Measurements from ENCODE around the gene NRROS. TPM values are rescaled to one million over a fixed set of nuclear protein-coding genes. Genes with fewer than 3 reads are reported as not detected.

Gene NRROS
- total and polyA plus RNA-seq, 5 donors from 2014 or later, result 2.5 to 18.3 (median 4.3) TPM

DNA sequence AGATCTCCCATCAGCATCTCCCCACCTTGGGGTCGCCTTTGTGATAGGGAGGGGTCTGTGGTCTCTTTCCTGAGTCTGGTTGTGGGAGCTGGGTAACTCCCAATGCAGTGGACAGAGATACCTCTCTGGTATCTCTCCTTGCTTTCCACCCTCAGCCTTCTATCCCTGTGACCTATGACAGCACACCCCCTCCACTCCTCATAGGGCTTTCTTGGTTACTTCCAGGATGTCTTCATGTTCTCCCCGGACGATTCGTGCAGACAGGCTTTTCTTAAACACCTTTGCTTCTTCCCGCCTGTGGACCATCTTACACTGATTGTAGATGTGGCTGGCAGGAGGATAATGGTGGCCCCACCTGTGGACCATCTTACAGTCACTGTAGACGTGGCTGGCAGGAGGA lies 14.2 kb upstream of the NRROS start:
- Histone ChIP-seq H3K9me3 (ENCODE audit: control insufficient read depth in 2 of 2, low read length in 2 of 2) (no peaks in the 10 kb centered on the region), H3K4me1 (ENCODE audit: control insufficient read depth, insufficient read depth, low read length, poor library complexity, severe bottlenecking) (peaks cover 14% of the 10 kb centered on the region), H3K36me3 (ENCODE audit: control insufficient read depth, insufficient read depth, low read length) (no peaks in the 10 kb centered on the region), H3K27ac (ENCODE audit: insufficient read depth, low read length, poor library complexity, severe bottlenecking) (no peak overlapping the region), H3K4me3 (ENCODE audit: low read depth, low read length) (no peak overlapping the region), H3K27me3 (ENCODE audit: control insufficient read depth, insufficient read depth, low read length) (no peaks in the 10 kb centered on the region)
- peak overlapping the region in 2 of 4 donors; percentile 74 to 77 for H3K4me3 Mint-ChIP-seq
- H3K27me3 Mint-ChIP-seq, result no peaks in the 10 kb centered on the region
- ATAC-seq (ENCODE audit: low read depth in 2 of 2) (no peak), DNase-seq (no peak)
- H3K9me3 Mint-ChIP-seq, result no peaks in the 10 kb centered on the region
- H3K4me1 Mint-ChIP-seq, result peaks cover 13 to 33% (median 22%) of the 10 kb centered on the region in 4 donors
- no peaks in the 10 kb centered on the region for H3K36me3 Mint-ChIP-seq
- peak overlapping the region in 1 of 3 donors; percentile 83 for H3K27ac Mint-ChIP-seq

DNA sequence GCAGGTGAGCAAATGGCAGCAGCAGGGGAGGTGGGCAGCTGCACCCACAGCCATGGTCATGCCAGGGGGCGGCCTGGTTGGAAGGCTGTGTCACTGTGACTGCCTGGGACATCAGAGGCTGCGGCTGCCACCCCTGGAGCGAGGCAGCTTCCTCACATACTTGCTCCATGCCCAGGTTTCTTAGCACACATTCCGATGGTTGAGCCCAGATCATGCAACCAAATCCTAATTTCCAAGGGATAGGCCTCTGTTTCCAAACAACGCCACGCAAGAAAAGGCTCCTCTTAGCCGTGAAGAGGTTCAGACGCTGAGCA lies 11.6 kb upstream of the NRROS start:
- Histone ChIP-seq H3K27me3 (ENCODE audit: control insufficient read depth, insufficient read depth, low read length) (no peaks in the 10 kb centered on the region), H3K9me3 (ENCODE audit: control insufficient read depth in 2 of 2, low read length in 2 of 2) (no peaks in the 10 kb centered on the region), H3K4me3 (ENCODE audit: low read depth, low read length) (no peak overlapping the region), H3K36me3 (ENCODE audit: control insufficient read depth, insufficient read depth, low read length) (no peaks in the 10 kb centered on the region), H3K4me1 (ENCODE audit: control insufficient read depth, insufficient read depth, low read length, poor library complexity, severe bottlenecking) (peaks cover 37% of the 10 kb centered on the region), H3K27ac (ENCODE audit: insufficient read depth, low read length, poor library complexity, severe bottlenecking) (no peak overlapping the region)
- no peaks in the 10 kb centered on the region for H3K36me3 Mint-ChIP-seq
- H3K4me3 Mint-ChIP-seq, result peak overlapping the region in 1 of 4 donors; percentile 43
- peaks cover 16 to 48% (median 33%) of the 10 kb centered on the region in 4 donors for H3K4me1 Mint-ChIP-seq
- no peak overlapping the region for H3K27ac Mint-ChIP-seq
- H3K9me3 Mint-ChIP-seq, result no peaks in the 10 kb centered on the region
- H3K27me3 Mint-ChIP-seq, result no peaks in the 10 kb centered on the region
- ATAC-seq (ENCODE audit: low read depth in 2 of 2) (no peak), DNase-seq (no peak)

DNA sequence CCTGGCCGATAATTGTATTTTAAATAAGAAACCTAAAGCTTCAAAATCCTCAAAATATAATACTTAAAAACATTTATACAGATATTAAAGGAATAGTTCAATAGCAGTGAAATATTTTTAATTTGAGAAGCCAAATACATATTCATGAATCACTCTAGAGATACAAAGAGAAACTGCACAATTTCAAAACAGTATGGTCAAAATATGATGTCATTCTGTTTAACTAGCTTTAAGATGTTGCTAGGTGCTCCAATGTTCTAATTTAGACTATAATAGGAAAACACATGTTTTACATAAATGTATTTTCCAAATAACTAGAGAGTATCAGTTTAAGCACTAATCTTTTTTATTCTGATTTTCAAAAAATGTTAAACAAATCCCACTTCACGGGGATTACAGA lies 10.3 kb upstream of the NRROS start:
- Histone ChIP-seq H3K4me3 (ENCODE audit: low read depth, low read length) (no peak overlapping the region), H3K36me3 (ENCODE audit: control insufficient read depth, insufficient read depth, low read length) (no peaks in the 10 kb centered on the region), H3K27me3 (ENCODE audit: control insufficient read depth, insufficient read depth, low read length) (no peaks in the 10 kb centered on the region), H3K9me3 (ENCODE audit: control insufficient read depth in 2 of 2, low read length in 2 of 2) (no peaks in the 10 kb centered on the region), H3K27ac (ENCODE audit: insufficient read depth, low read length, poor library complexity, severe bottlenecking) (no peak overlapping the region), H3K4me1 (ENCODE audit: control insufficient read depth, insufficient read depth, low read length, poor library complexity, severe bottlenecking) (peaks cover 50% of the 10 kb centered on the region)
- DNase-seq, result no peak
- H3K36me3 Mint-ChIP-seq, result no peaks in the 10 kb centered on the region
- H3K27ac Mint-ChIP-seq, result peak overlapping the region in 2 of 3 donors; percentile 94 to 96
- no peak for ATAC-seq (ENCODE audit: low read depth in 2 of 2)
- H3K4me1 Mint-ChIP-seq, result peaks cover 16 to 60% (median 36%) of the 10 kb centered on the region in 4 donors
- H3K4me3 Mint-ChIP-seq, result peak overlapping the region in 3 of 4 donors; percentile 44 to 89 (median 73)
- no peaks in the 10 kb centered on the region for H3K27me3 Mint-ChIP-seq
- H3K9me3 Mint-ChIP-seq, result no peaks in the 10 kb centered on the region

DNA sequence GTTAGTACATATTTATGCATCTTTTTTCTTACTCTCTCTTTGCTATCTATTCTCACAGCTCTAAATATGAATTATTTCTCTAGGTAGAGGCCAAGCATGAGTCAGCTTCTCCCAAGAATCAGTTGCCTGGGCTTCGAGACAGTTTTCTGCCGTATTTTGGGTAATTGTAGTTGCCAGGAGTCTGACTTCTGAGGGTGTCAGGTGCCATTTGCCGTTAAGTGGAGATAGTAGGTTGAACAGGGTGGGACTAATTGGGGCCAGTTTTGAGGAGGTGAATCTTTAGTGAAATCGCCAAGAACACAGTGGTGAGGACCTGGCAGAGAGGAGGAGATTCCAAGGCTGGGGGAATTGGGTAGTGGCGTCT lies 7.8 kb upstream of the NRROS start:
- no peak for DNase-seq
- no peaks in the 10 kb centered on the region for H3K9me3 ChIP-seq (ENCODE audit: control insufficient read depth in 2 of 2, low read length in 2 of 2)
- Mint-ChIP-seq H3K27ac (peak overlapping the region; percentile 94 to 99 (median 96)), H3K9me3 (no peaks in the 10 kb centered on the region), H3K4me1 (peaks cover 16 to 64% (median 38%) of the 10 kb centered on the region in 4 donors), H3K27me3 (no peaks in the 10 kb centered on the region), H3K4me3 (peak overlapping the region; percentile 89 to 96 (median 94)), H3K36me3 (no peaks in the 10 kb centered on the region)
- H3K27me3 ChIP-seq (ENCODE audit: control insufficient read depth, insufficient read depth, low read length), result no peaks in the 10 kb centered on the region
- peak in 1 of 2 donors; percentile 2 for ATAC-seq (ENCODE audit: low read depth in 2 of 2)
- H3K27ac ChIP-seq (ENCODE audit: insufficient read depth, low read length, poor library complexity, severe bottlenecking), result peak overlapping the region; percentile 90
- peaks cover 52% of the 10 kb centered on the region for H3K4me1 ChIP-seq (ENCODE audit: control insufficient read depth, insufficient read depth, low read length, poor library complexity, severe bottlenecking)
- H3K36me3 ChIP-seq (ENCODE audit: control insufficient read depth, insufficient read depth, low read length), result no peaks in the 10 kb centered on the region
- peak overlapping the region; percentile 90 for H3K4me3 ChIP-seq (ENCODE audit: low read depth, low read length)

DNA sequence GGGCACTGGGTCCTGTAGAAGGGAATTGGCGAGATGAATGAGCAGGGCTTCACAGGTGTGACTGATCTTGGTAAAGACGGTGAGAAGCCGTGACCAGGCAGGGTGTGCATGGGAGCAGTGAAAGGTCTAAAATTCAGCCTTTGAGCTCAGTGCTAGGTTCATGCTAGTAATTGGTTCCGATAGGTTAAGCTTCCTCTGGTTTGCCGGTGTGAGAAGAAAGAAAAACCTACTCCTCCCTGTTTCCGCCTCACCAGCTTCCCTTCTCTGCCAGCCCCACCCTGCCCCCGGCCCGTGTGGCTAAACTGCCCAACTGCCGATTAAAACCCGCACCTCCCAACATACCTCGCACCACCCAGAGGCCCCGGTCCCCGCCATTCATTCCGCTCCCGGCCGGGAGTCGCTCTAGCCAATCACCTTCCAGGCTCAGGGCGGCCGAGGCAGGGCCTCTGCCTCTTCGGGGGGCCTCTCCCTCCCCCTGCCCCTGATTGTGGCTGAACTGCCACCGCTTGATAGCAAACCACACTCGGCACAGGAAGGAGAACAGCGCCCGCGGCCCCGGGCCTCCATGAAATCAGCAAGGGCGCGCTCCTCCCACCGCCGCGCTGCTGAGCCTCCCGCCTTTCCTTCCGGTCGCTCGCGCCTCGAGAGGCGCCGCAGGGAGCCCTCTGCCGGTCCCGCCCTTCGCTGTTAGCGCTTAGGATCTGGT lies 7.3 kb upstream of the NRROS start:
- Mint-ChIP-seq H3K4me3 (peak overlapping the region; percentile 89 to 96 (median 94)), H3K4me1 (peaks cover 17 to 64% (median 38%) of the 10 kb centered on the region in 4 donors), H3K27me3 (no peaks in the 10 kb centered on the region), H3K27ac (peak overlapping the region; percentile 94 to 99 (median 96)), H3K36me3 (no peaks in the 10 kb centered on the region), H3K9me3 (no peaks in the 10 kb centered on the region)
- H3K27ac ChIP-seq (ENCODE audit: insufficient read depth, low read length, poor library complexity, severe bottlenecking), result peak overlapping the region; percentile 90
- ATAC-seq (ENCODE audit: low read depth in 2 of 2) (peak; percentile 85 to 87), DNase-seq (peak; percentile 81 to 97 (median 90))
- H3K4me3 ChIP-seq (ENCODE audit: low read depth, low read length), result peak overlapping the region; percentile 90
- H3K4me1 ChIP-seq (ENCODE audit: control insufficient read depth, insufficient read depth, low read length, poor library complexity, severe bottlenecking), result peaks cover 52% of the 10 kb centered on the region
- no peaks in the 10 kb centered on the region for H3K36me3 ChIP-seq (ENCODE audit: control insufficient read depth, insufficient read depth, low read length)
- H3K9me3 ChIP-seq (ENCODE audit: control insufficient read depth in 2 of 2, low read length in 2 of 2), result no peaks in the 10 kb centered on the region
- no peaks in the 10 kb centered on the region for H3K27me3 ChIP-seq (ENCODE audit: control insufficient read depth, insufficient read depth, low read length)

DNA sequence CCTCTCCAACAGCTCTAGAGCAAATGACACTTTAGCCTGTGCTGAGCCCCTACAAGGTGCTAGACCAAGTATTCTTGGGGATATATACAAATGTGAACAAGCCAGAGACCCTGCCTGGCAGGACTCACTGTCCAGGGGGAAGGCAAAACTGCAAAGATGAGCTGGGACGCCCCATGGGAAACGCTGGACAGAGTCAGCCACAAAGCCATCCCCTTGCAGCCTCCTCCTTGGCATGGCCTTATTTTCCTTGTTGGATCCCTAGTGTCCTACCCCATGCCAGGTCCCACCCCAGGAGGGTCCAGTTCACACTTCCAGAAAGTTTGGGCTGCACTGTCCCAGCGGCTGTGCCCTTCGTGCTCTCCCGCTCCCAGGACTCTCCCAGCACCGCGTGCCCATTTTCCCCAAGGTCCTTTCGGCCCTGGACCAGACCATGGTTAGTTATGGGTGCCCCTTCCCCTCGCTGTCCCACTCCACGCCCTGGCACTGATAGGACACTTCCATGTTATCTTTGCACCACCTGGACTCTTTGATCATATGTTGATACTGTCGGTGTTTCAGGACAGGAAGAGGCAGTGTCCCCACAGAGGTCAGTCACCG lies 5.8 kb upstream of the NRROS start:
- DNase-seq (no peak), ATAC-seq (ENCODE audit: low read depth in 2 of 2) (no peak)
- H3K36me3 Mint-ChIP-seq, result no peaks in the 10 kb centered on the region
- H3K9me3 Mint-ChIP-seq, result no peaks in the 10 kb centered on the region
- no peaks in the 10 kb centered on the region for H3K27me3 Mint-ChIP-seq
- H3K36me3 ChIP-seq (ENCODE audit: control insufficient read depth, insufficient read depth, low read length), result no peaks in the 10 kb centered on the region
- H3K4me1 Mint-ChIP-seq, result peaks cover 22 to 77% (median 49%) of the 10 kb centered on the region in 4 donors
- H3K9me3 ChIP-seq (ENCODE audit: control insufficient read depth in 2 of 2, low read length in 2 of 2), result no peaks in the 10 kb centered on the region
- H3K27ac ChIP-seq (ENCODE audit: insufficient read depth, low read length, poor library complexity, severe bottlenecking), result peak overlapping the region; percentile 90
- H3K4me3 Mint-ChIP-seq, result peak overlapping the region; percentile 89 to 96 (median 94)
- H3K27ac Mint-ChIP-seq, result peak overlapping the region; percentile 94 to 96 (median 95)
- peak overlapping the region; percentile 10 for H3K4me3 ChIP-seq (ENCODE audit: low read depth, low read length)
- H3K4me1 ChIP-seq (ENCODE audit: control insufficient read depth, insufficient read depth, low read length, poor library complexity, severe bottlenecking), result peaks cover 61% of the 10 kb centered on the region
- H3K27me3 ChIP-seq (ENCODE audit: control insufficient read depth, insufficient read depth, low read length), result no peaks in the 10 kb centered on the region

DNA sequence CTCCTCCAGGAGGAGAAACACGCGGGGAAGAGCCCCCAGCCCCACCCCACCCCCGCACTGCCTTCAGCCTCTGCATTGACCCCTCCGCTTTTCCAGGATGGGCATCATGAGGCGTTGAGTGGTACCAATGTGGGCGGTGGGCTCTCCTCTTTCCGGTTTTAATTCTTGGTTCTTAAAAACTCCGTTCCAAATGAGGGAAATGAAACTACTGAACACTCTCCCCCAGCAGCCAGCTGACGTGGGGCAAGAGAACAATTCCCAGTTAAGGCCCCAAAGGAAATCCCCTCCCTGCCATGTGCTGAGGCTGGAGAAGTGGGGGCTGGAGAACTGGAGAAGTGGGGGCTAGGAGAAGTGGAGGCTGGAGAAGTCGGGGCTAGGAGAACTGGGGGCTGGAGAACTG lies 5.3 kb upstream of the NRROS start:
- no peak overlapping the region for H3K4me3 ChIP-seq (ENCODE audit: low read depth, low read length)
- H3K36me3 ChIP-seq (ENCODE audit: control insufficient read depth, insufficient read depth, low read length), result no peaks in the 10 kb centered on the region
- no peak for ATAC-seq (ENCODE audit: low read depth in 2 of 2)
- H3K4me3 Mint-ChIP-seq, result peak overlapping the region; percentile 26 to 95 (median 84)
- H3K9me3 Mint-ChIP-seq, result no peaks in the 10 kb centered on the region
- peak overlapping the region in 1 of 3 donors; percentile 73 for H3K27ac Mint-ChIP-seq
- peaks cover 22 to 83% (median 52%) of the 10 kb centered on the region in 4 donors for H3K4me1 Mint-ChIP-seq
- no peaks in the 10 kb centered on the region for H3K36me3 Mint-ChIP-seq
- no peak for DNase-seq
- H3K4me1 ChIP-seq (ENCODE audit: control insufficient read depth, insufficient read depth, low read length, poor library complexity, severe bottlenecking), result peaks cover 64% of the 10 kb centered on the region
- H3K9me3 ChIP-seq (ENCODE audit: control insufficient read depth in 2 of 2, low read length in 2 of 2), result no peaks in the 10 kb centered on the region
- H3K27me3 Mint-ChIP-seq, result no peaks in the 10 kb centered on the region
- H3K27ac ChIP-seq (ENCODE audit: insufficient read depth, low read length, poor library complexity, severe bottlenecking), result no peak overlapping the region
- H3K27me3 ChIP-seq (ENCODE audit: control insufficient read depth, insufficient read depth, low read length), result no peaks in the 10 kb centered on the region

Measured in CD4-positive, CD25-positive, alpha-beta regulatory T cell (primary cell).